Left cardiac atrium (tissue), 4 donors: ENCODE measurements around the gene MARVELD2. TPM values are rescaled to one million over a fixed set of nuclear protein-coding genes. Genes with fewer than 3 reads are reported as not detected.
"Not testable (repeated sequence)": the region's sequence is repeated elsewhere in the genome, so short reads cannot be mapped to it uniquely, and the experiment has no call there.

ENCODE experiments used
- ATAC-seq, 2 donors: fragments of 200-7000 bp; cut with Tn5 transposase; one replicate each; pipeline ENCODE4 v1.9.1; 2020; ENCODE audit warnings: mild to moderate bottlenecking in 2 of 2, moderate library complexity in 2 of 2
- DNase-seq: peaks from one replicate; pipeline ENCODE4 v3.0.0-alpha.2; 2020
- intact Hi-C, 2 donors: fragments of 100-400 bp; cut with DNase I; formaldehyde crosslinking; loops; one replicate each; pipeline versions ENCODE4 v1.14.1 to v1.15.1; 2022 to 2023
- total RNA-seq, 2 donors: library from RNA; stranded (reverse); fragmentation: NEBNext Ultra II Directional; extraction: Animal tissue kit (Norgen Biotek cat#: 25700); gene quantifications; one replicate each; pipeline ENCODE4 v1.2.1, GENCODE V29; 2021
- donor health status: DM: no; HTN: yes; CAD: no.
- donor health status: DM: no; HTN: yes; CAD: no; lungs with severe emphysema.
- donor health status: DM: yes; HTN: yes; CAD: no.
- donor health status: Dilated cardiomyopathy.

The MARVELD2 gene
- total RNA-seq, 2 donors from 2014 or later, result 2.0 to 2.2 TPM

GRCh38 chr5:69435276-69435884, 20.5 kb downstream of the MARVELD2 start:
- ATAC-seq, DNase-seq, intact Hi-C loops: not testable (repeated sequence)

- no peak for ATAC-seq
- DNase-seq, result no peak
- intact Hi-C loops, result no loop called here
These were observed 29.3 kb downstream of the MARVELD2 start for GRCh38 chr5:69444127-69444754.

- intact Hi-C loops, result no loop called here
- DNase-seq (no peak), ATAC-seq (no peak)
These were observed 34.6 kb downstream of the MARVELD2 start for GRCh38 chr5:69449511-69449910.

- ATAC-seq, result no peak
- intact Hi-C loops, result no loop called here
- no peak for DNase-seq
These were observed 35.2 kb downstream of the MARVELD2 start for GRCh38 chr5:69450116-69450515.

- DNase-seq, ATAC-seq, intact Hi-C loops: not testable (repeated sequence)
These were observed 35.6 kb downstream of the MARVELD2 start for GRCh38 chr5:69450527-69450926.

- DNase-seq (no peak), ATAC-seq (no peak)
- intact Hi-C loops, result no loop called here
These were observed 37.2 kb downstream of the MARVELD2 start for GRCh38 chr5:69451941-69452647.

- intact Hi-C loops, result not testable (repeated sequence)
These were observed 38.6 kb downstream of the MARVELD2 start for GRCh38 chr5:69453487-69453886.

GRCh38 chr5:69454460-69455249, 39.7 kb downstream of the MARVELD2 start:
- DNase-seq (no peak), ATAC-seq (no peak)
- intact Hi-C loops, result no loop called here

More at GRCh38 chr5:69453487-69453886, 38.6 kb downstream of the MARVELD2 start:
- not testable (repeated sequence) for ATAC-seq, DNase-seq

GRCh38 chr5:69455428-69455988, 40.6 kb downstream of the MARVELD2 start:
- DNase-seq, intact Hi-C loops, ATAC-seq: not testable (repeated sequence)

- no peak for DNase-seq
- intact Hi-C loops, result no loop called here
- ATAC-seq, result no peak
These were observed 47.3 kb downstream of the MARVELD2 start for GRCh38 chr5:69462170-69462569.

GRCh38 chr5:69466375-69466774, 51.5 kb downstream of the MARVELD2 start:
- ATAC-seq, DNase-seq, intact Hi-C loops: not testable (repeated sequence)

- DNase-seq, result no peak
- no peak for ATAC-seq
- intact Hi-C loops, result no loop called here
These were observed 52.7 kb downstream of the MARVELD2 start for GRCh38 chr5:69467442-69468225.

GRCh38 chr5:69468631-69469030, 53.7 kb downstream of the MARVELD2 start:
- intact Hi-C loops, result no loop called here
- DNase-seq, result no peak
- no peak for ATAC-seq

- DNase-seq, intact Hi-C loops, ATAC-seq: not testable (repeated sequence)
These were observed 56.6 kb downstream of the MARVELD2 start for GRCh38 chr5:69471516-69471915.

- intact Hi-C loops, ATAC-seq, DNase-seq: not testable (repeated sequence)
These were observed 57.7 kb downstream of the MARVELD2 start for GRCh38 chr5:69472535-69473143.

GRCh38 chr5:69477170-69477569, 62.3 kb downstream of the MARVELD2 start:
- DNase-seq, result no peak
- intact Hi-C loops, result no loop called here
- ATAC-seq, result no peak

- DNase-seq, ATAC-seq, intact Hi-C loops: not testable (repeated sequence)
These were observed 63.4 kb downstream of the MARVELD2 start for GRCh38 chr5:69478296-69478695.

- ATAC-seq (no peak), DNase-seq (no peak)
- intact Hi-C loops, result no loop called here
These were observed 70.0 kb downstream of the MARVELD2 start for GRCh38 chr5:69484891-69485290.
